Measurements from ENCODE around the gene TINAG. TPM values are rescaled to one million over a fixed set of nuclear protein-coding genes. Genes with fewer than 3 reads are reported as not detected.
"Not testable (repeated sequence)": the region's sequence is repeated elsewhere in the genome, so short reads cannot be mapped to it uniquely, and the experiment has no call there.

Gene TINAG
- total RNA-seq, 1 experiment from 2014 or later, result not detected

- no peak for DNase-seq
- H3K4me1 ChIP-seq, result peaks cover 11% of the 10 kb centered on the region; the same call in 1 of the 2 replicates
- no peak overlapping the region for H3K27ac ChIP-seq
- H3K36me3 ChIP-seq, result no peaks in the 10 kb centered on the region
- no peaks in the 10 kb centered on the region for H3K27me3 ChIP-seq
- H3K9me3 ChIP-seq (replicated peaks), result no peaks in the 10 kb centered on the region
- no peak overlapping the region for H3K4me3 ChIP-seq
Observed at GRCh38 chr6:54289426-54289825, 18.8 kb upstream of the TINAG start.

DNA sequence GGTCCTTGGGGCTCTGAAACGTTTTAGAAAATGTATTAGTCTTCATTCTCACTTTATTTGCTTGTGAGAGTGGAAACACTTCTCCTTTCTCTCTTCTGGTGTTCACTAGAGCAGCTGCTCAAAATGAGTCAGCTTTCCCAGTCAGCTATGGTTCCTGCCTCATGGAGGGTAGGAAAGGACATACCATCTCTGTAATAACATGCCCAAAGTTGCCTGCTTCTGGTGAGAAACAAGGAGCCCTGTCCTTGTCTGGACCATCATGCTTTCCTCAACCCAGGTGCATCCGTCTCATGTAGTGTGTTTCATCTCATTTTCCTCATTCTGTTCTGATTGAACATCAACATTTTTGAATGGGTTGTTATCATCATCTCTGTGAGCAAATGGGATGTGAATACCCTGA lies 17.1 kb upstream of the TINAG start:
- peak; percentile 31 to 47 for DNase-seq

DNA sequence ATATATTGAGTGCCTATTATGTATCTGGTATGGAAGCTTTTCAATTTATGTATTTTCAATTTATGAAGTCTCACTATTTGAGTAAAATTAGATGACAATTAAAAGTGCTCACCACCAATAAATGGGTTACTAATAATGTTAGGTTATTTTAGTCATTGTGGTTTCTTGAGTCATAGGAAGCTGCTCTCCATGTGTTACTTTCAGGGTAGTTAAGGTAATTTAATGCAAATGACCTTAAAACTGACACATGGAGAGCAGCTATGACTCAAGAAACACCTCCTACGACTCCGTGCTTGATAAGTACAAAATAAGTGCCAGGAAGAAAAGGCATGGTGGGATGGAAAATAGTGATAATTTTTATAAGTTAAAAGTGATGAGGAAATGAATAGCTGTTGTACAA lies 16.5 kb upstream of the TINAG start:
- no peaks in the 10 kb centered on the region for H3K36me3 ChIP-seq
- H3K4me1 ChIP-seq, result peaks cover 11% of the 10 kb centered on the region; the same call in 1 of the 2 replicates
- no peak overlapping the region for H3K4me3 ChIP-seq
- no peaks in the 10 kb centered on the region for H3K9me3 ChIP-seq (replicated peaks)
- DNase-seq, result no peak
- H3K27me3 ChIP-seq, result no peaks in the 10 kb centered on the region
- peak overlapping the region; percentile 48 for H3K27ac ChIP-seq

More for the DNA sequence above, 17.1 kb upstream of the TINAG start:
- Histone ChIP-seq H3K36me3 (no peaks in the 10 kb centered on the region), H3K27ac (peak overlapping the region; percentile 48), H3K4me3 (no peak overlapping the region), H3K4me1 (peaks cover 11% of the 10 kb centered on the region; the same call in 1 of the 2 replicates), H3K27me3 (no peaks in the 10 kb centered on the region), H3K9me3 (replicated peaks) (no peaks in the 10 kb centered on the region)

GRCh38 chr6:54294965-54295532 lies 13.2 kb upstream of the TINAG start:
- Histone ChIP-seq H3K27me3 (no peaks in the 10 kb centered on the region), H3K4me1 (peaks cover 11% of the 10 kb centered on the region; the same call in 1 of the 2 replicates), H3K4me3 (no peak overlapping the region), H3K36me3 (no peaks in the 10 kb centered on the region), H3K27ac (no peak overlapping the region), H3K9me3 (replicated peaks) (no peaks in the 10 kb centered on the region)
- no peak for DNase-seq

DNA sequence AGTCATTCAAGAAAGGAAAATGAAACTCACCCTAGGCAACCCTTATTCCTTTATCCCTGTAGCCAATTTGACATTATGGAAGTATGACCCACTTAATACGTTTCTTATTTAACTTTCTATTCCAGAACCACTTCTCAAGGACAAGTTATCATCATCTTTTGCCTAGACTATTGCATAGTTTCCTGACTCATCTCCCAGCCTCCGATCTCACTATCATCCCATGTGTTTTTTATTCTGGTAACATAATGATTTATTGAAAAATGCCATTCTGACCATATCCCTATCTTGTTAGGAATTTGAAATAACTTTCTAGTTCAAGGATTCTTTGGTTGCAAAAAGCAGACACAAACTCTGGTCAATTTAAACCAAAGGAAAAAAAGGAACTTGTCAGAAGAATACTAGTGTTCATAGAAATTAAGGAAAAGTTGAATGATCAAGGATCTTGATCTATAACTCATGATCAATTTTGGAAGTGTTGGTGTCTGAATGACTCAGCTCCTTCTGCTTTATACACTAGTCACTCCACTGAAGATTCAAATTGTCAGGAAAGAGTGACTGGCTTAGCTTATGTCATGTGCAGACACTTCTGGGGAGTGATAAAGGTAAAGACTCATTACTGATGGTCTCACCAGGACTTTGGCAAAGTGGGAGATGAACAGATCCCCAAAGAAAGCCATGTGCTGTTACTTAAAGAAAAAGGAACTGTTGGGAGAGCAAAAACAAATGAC lies 8.5 kb upstream of the TINAG start:
- H3K27ac ChIP-seq, result no peak overlapping the region
- no peaks in the 10 kb centered on the region for H3K4me1 ChIP-seq
- no peak overlapping the region for H3K4me3 ChIP-seq
- no peaks in the 10 kb centered on the region for H3K9me3 ChIP-seq (replicated peaks)
- H3K27me3 ChIP-seq, result no peaks in the 10 kb centered on the region
- H3K36me3 ChIP-seq, result no peaks in the 10 kb centered on the region
- no peak for DNase-seq

DNA sequence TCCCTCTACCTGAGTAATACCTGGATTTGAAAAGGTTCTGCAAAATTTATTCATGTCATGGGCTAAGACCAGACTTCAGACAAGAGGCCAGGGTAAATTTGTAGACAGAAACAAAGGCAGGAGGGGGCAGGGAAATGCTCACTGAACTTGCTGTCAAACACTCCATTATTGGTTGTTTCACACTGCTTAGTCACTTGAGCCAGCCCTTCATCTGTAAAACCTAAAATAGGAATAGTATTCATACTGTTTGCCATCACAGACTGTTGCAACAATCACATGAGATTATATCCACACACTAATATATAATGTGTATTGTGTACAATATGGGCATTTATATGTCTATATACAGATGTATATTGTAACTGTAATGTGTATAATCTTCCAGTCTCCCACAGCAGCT lies 6.5 kb upstream of the TINAG start:
- H3K27ac ChIP-seq, result no peak overlapping the region
- H3K4me1 ChIP-seq, result no peaks in the 10 kb centered on the region
- H3K36me3 ChIP-seq, result no peaks in the 10 kb centered on the region
- H3K4me3 ChIP-seq, result no peak overlapping the region
- no peaks in the 10 kb centered on the region for H3K27me3 ChIP-seq
- no peak for DNase-seq
- H3K9me3 ChIP-seq (replicated peaks), result no peaks in the 10 kb centered on the region

DNA sequence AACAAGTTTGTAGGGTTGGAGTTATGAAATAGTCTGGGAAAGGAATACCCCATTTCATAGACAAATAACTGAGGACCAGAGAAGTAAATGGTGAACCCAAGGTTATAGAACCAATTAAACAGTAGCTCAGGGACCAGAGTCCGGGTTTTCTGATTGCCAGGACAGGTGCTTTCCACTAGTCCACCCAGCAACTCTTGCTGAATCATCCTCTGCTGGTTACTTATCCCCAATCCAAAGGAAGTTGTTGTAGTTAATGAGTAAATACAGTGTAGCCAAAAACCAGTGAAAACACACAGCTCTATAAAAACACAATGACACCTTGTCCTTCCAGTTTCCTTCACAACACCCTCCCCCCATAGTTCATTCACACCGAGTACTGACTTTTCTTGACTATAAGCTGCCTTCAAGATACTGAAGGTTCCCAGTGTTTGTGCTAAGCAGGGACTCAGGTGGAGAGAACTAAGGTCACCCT lies 766 bp upstream of the TINAG start:
- Histone ChIP-seq H3K4me3 (no peak overlapping the region), H3K4me1 (no peaks in the 10 kb centered on the region), H3K27me3 (no peaks in the 10 kb centered on the region), H3K9me3 (replicated peaks) (no peaks in the 10 kb centered on the region), H3K27ac (no peak overlapping the region), H3K36me3 (no peaks in the 10 kb centered on the region)
- peak in 1 of 2 experiments; percentile 2 for DNase-seq

- Histone ChIP-seq H3K4me1 (no peaks in the 10 kb centered on the region), H3K36me3 (no peaks in the 10 kb centered on the region), H3K4me3 (no peak overlapping the region), H3K9me3 (replicated peaks) (no peaks in the 10 kb centered on the region), H3K27me3 (no peaks in the 10 kb centered on the region), H3K27ac (no peak overlapping the region)
- no peak for DNase-seq
Observed at GRCh38 chr6:54308986-54309315, 710 bp downstream of the TINAG start.

GRCh38 chr6:54310377-54311152 lies 2.3 kb downstream of the TINAG start:
- no peaks in the 10 kb centered on the region for H3K27me3 ChIP-seq
- no peaks in the 10 kb centered on the region for H3K9me3 ChIP-seq (replicated peaks)
- no peak for DNase-seq
- H3K4me1 ChIP-seq, result no peaks in the 10 kb centered on the region
- H3K4me3 ChIP-seq, result no peak overlapping the region
- no peak overlapping the region for H3K27ac ChIP-seq
- H3K36me3 ChIP-seq, result no peaks in the 10 kb centered on the region

DNA sequence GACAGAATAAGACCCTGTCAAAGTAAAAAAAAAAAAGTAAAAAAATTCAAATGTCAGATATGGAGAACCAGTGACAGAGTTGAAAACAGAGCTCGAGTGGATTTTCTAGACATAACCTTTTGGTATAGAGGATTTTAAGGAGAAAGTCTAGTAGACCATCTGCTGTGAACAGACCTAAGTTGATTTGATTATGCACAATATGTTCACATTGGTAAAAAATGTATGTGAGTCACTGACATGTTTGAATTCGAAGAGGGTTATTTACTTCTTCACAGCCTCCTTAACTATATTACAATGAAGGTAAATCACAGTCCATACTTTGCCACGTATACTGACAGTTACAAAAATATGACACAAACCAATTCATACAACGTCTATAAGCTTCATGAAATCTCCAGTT lies 7.4 kb downstream of the TINAG start:
- H3K27me3 ChIP-seq, result no peaks in the 10 kb centered on the region
- no peaks in the 10 kb centered on the region for H3K9me3 ChIP-seq (replicated peaks)
- no peak overlapping the region for H3K4me3 ChIP-seq
- no peaks in the 10 kb centered on the region for H3K36me3 ChIP-seq
- no peaks in the 10 kb centered on the region for H3K4me1 ChIP-seq
- DNase-seq, result no peak
- no peak overlapping the region for H3K27ac ChIP-seq

DNA sequence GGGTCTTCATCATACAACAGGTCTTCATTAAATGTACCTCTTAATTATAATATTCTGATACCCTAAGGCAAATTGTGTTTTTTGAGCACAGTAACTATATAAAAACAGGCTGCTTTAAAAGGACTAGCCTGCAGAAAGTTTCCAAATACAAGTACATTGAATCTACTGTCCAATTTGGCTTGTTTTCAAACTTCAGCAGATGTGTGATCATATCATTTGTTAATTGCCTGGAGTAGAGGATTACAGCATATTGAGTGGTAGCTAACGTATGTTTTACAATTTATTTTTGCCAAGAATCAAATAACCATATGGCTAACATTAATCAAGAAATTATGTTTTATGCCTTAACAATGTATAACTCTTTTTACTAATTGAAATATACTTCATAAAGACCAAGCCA lies 12.6 kb downstream of the TINAG start:
- DNase-seq, result no peak

GRCh38 chr6:54327631-54328030 lies 19.4 kb downstream of the TINAG start:
- no peaks in the 10 kb centered on the region for H3K27me3 ChIP-seq
- no peaks in the 10 kb centered on the region for H3K36me3 ChIP-seq
- no peak for DNase-seq
- H3K4me3 ChIP-seq, result no peak overlapping the region
- H3K9me3 ChIP-seq (replicated peaks), result no peaks in the 10 kb centered on the region
- no peak overlapping the region for H3K27ac ChIP-seq
- no peaks in the 10 kb centered on the region for H3K4me1 ChIP-seq

More for the DNA sequence above, 12.6 kb downstream of the TINAG start:
- H3K36me3 ChIP-seq, result no peaks in the 10 kb centered on the region
- no peak overlapping the region for H3K27ac ChIP-seq
- no peaks in the 10 kb centered on the region for H3K9me3 ChIP-seq (replicated peaks)
- no peaks in the 10 kb centered on the region for H3K4me1 ChIP-seq
- H3K27me3 ChIP-seq, result no peaks in the 10 kb centered on the region
- H3K4me3 ChIP-seq, result no peak overlapping the region

GRCh38 chr6:54331571-54331970 lies 23.3 kb downstream of the TINAG start:
- H3K9me3 ChIP-seq (replicated peaks); DNase-seq; H3K36me3 ChIP-seq; H3K4me3 ChIP-seq; H3K27me3 ChIP-seq; H3K27ac ChIP-seq: not testable (repeated sequence)
- peaks cover 11% of the 10 kb centered on the region for H3K4me1 ChIP-seq

DNA sequence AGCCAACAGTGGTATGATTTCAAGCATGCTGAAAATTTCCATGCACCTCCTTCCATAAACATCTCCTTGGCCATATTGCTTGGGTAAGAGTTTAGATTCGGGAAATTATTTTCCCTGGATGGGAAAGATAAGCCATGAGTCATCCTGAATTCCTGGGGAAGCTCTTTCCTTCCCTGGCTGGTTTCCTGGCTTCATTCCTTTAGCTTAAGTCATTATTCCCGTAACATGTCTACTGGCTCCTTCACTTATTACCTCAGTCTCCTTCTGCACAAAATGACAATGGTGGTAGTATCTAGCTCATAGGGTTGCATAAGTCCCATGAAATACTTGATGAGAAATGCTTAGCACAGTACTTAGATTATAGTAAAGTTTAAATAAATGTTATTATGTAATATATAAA lies 27.6 kb downstream of the TINAG start:
- no peaks in the 10 kb centered on the region for H3K36me3 ChIP-seq
- peaks cover 11% of the 10 kb centered on the region for H3K4me1 ChIP-seq
- DNase-seq, result peak; percentile 22 to 49
- no peak overlapping the region for H3K4me3 ChIP-seq
- 0 out of 2 replicates have a peak, but pooled peaks cover 2% of the 10 kb centered on the region for H3K9me3 ChIP-seq (replicated peaks)
- no peaks in the 10 kb centered on the region for H3K27me3 ChIP-seq
- 0 out of 2 replicates have a peak overlapping the region, but pooled peaks have one; percentile 7 for H3K27ac ChIP-seq

DNA sequence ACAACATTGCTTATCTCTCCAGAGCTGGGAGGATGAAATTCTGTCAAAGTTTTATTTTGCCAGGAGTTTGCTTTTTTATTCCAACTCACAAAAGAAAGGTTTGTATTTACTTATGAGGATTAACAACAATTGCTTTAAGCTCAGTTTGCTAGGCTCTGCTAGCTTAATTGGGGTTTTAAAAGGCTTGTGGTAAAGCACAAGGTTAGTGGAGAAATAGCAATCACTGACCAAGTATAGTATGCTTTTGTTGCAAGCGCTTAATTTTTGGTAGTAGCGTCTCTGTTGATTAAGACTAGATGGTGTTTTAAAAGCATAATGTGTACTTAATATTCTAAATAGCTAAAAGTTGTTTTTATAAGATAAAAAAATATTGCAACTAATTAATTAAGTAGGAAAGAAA lies 45.7 kb downstream of the TINAG start:
- no peaks in the 10 kb centered on the region for H3K27me3 ChIP-seq
- no peaks in the 10 kb centered on the region for H3K9me3 ChIP-seq (replicated peaks)
- no peaks in the 10 kb centered on the region for H3K4me1 ChIP-seq
- no peak for DNase-seq
- no peak overlapping the region for H3K27ac ChIP-seq
- no peaks in the 10 kb centered on the region for H3K36me3 ChIP-seq
- no peak overlapping the region for H3K4me3 ChIP-seq

Data from SJCRH30 (cell line).